ENCODE measurements around the gene TMPRSS9.

Gene TMPRSS9

DNA sequence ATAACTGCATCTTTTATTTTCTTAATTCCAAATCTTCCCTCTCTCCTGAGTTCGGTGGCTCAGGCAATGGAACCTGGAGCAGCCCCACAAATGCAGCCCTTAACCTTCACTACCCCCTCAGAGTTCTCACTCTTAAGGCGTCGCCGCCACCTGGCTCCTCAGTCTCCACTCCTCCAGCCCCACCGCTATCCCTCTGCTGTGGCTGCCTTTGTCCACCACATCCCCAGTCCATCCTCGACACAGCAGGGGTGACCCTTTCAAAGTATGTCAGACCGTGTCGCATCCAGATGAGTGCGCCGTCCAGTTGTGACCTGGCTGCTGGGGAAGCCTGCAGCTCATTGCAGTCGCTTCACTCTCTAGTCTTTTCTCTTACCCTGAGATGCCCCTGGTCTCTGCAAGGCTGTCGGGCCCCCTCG is 30.6 kb upstream of the TMPRSS9 start:
- H3K9me3 ChIP-seq (ENCODE audit: control insufficient read depth, insufficient read depth, low read length) = no peaks in the 10 kb centered on the region
- no peak overlapping the region for H3K27ac ChIP-seq (ENCODE audit: low read length)
- H3K4me3 ChIP-seq (ENCODE audit: low read length) = no peak overlapping the region; the same call in 1 of the 2 replicates
- WGBS (ENCODE audit: insufficient coverage, insufficient read length) = no CpG with 5 or more reads among the region's 13 CpGs
- H3K4me1 ChIP-seq (ENCODE audit: control insufficient read depth, insufficient read depth, low read length) = peaks cover 7% of the 10 kb centered on the region
- DNase-seq (ENCODE audit: low read depth, low spot score) = no peak
- H3K27me3 ChIP-seq (ENCODE audit: control insufficient read depth, insufficient read depth, low read length) = no peaks in the 10 kb centered on the region
- H3K36me3 ChIP-seq (ENCODE audit: control insufficient read depth, insufficient read depth, low read length) = peaks cover 12% of the 10 kb centered on the region; the same call in 1 of the 2 replicates

DNA sequence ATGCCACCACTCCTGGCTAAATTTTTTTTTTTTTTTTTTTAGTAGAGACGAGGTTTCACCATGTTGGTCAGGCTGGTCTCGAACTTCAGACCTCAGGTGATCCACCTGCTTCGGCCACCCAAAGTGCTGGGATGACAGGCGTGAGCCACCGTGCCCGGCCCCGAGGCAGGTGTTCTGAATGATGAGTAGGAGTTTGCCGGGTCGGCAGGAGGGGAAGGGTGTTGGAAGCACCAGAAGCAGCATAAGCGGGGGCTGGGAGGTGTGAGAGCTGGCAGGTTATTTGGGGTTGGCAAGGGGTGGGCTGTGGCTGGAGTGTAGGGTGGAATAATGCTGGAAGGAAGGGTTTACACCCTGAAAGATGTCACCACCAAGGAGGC is 29.8 kb upstream of the TMPRSS9 start:
- no CpG with 5 or more reads among the region's 10 CpGs for WGBS (ENCODE audit: insufficient coverage, insufficient read length)

DNA sequence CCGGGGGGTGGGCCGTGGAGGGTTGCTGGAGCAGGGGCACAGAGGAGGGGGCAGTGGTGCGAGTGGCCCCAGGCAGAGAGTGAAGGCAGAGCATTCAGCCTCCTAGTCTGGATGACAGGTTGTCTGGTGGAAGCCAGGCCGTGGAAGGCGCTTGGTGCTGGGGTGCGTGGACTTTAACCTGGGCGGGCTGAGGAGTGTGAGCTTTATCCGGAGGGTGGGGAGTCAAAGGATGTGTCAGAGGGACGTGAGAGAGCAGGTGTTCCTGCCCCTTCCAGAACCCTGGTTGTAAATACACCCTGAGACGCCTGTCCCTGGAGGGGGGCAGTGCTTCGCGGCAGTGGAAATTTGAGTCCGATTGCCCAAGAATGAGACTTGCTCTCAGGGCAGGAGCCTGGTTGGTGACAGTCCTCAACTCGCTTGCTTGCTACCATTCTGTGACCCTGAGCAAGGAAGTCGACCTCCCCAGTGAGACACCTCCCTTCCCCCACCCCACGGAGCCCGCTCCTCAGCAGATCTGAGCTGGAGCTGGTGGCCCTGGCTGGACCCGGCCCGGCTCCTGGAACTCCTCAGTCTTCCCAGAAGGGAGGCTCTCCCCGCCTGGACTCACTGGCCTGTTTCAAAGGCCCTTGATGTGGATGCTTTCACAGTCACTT is 29.3 kb upstream of the TMPRSS9 start:
- WGBS (ENCODE audit: insufficient coverage, insufficient read length) = no CpG with 5 or more reads among the region's 20 CpGs
- H3K36me3 ChIP-seq (ENCODE audit: control insufficient read depth, insufficient read depth, low read length) = 0 out of 2 replicates have a peak, but pooled peaks cover 2% of the 10 kb centered on the region
- no peaks in the 10 kb centered on the region for H3K9me3 ChIP-seq (ENCODE audit: control insufficient read depth, insufficient read depth, low read length)
- peaks cover 7% of the 10 kb centered on the region for H3K4me1 ChIP-seq (ENCODE audit: control insufficient read depth, insufficient read depth, low read length)
- no peak overlapping the region for H3K27ac ChIP-seq (ENCODE audit: low read length)
- H3K4me3 ChIP-seq (ENCODE audit: low read length) = no peak overlapping the region
- no peaks in the 10 kb centered on the region for H3K27me3 ChIP-seq (ENCODE audit: control insufficient read depth, insufficient read depth, low read length)
- no peak for DNase-seq (ENCODE audit: low read depth, low spot score)

More for the DNA sequence above, 29.8 kb upstream of the TMPRSS9 start:
- H3K9me3 ChIP-seq (ENCODE audit: control insufficient read depth, insufficient read depth, low read length) = no peaks in the 10 kb centered on the region
- H3K4me1 ChIP-seq (ENCODE audit: control insufficient read depth, insufficient read depth, low read length) = peaks cover 7% of the 10 kb centered on the region
- no peak for DNase-seq (ENCODE audit: low read depth, low spot score)
- H3K27ac ChIP-seq (ENCODE audit: low read length) = no peak overlapping the region
- H3K27me3 ChIP-seq (ENCODE audit: control insufficient read depth, insufficient read depth, low read length) = no peaks in the 10 kb centered on the region
- peaks cover 6% of the 10 kb centered on the region; the same call in 1 of the 2 replicates for H3K36me3 ChIP-seq (ENCODE audit: control insufficient read depth, insufficient read depth, low read length)
- no peak overlapping the region for H3K4me3 ChIP-seq (ENCODE audit: low read length)

DNA sequence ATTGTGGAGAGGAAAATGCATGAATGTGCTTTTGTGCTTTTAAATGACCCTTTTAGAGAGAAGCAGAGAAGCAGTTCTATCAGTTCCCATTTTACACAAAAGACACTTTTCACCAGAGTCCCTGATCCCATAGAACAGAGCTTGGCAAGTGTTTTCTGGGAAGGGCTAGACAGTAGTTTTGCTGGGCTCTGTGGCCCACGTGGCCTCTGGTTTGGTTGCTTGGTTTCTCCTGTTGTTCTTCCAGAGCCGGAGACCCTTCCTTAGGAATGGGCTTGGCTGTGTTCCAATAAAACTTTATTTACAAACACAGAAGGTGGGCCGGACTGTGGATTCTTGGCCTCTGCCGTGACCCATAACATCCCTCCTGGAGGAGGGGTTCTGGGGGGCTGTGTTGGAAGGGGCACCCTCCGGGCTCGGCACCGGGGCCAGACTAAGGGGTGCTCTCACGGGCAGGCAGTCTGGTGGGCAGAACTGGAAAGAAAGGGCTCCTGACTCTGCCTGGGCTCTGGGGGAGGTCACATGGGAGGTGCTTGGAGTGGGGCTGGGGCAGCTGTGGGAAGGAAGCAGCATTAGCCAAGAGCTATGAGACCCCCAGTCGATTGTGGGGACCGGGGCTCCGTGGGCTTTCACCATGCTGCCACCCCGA is 28.3 kb upstream of the TMPRSS9 start:
- Histone ChIP-seq H3K36me3 (ENCODE audit: control insufficient read depth, insufficient read depth, low read length) (peaks cover 4% of the 10 kb centered on the region; the same call in 1 of the 2 replicates), H3K4me1 (ENCODE audit: control insufficient read depth, insufficient read depth, low read length) (peaks cover 11% of the 10 kb centered on the region), H3K27ac (ENCODE audit: low read length) (no peak overlapping the region), H3K4me3 (ENCODE audit: low read length) (no peak overlapping the region), H3K27me3 (ENCODE audit: control insufficient read depth, insufficient read depth, low read length) (no peaks in the 10 kb centered on the region), H3K9me3 (ENCODE audit: control insufficient read depth, insufficient read depth, low read length) (no peaks in the 10 kb centered on the region)
- no peak for DNase-seq (ENCODE audit: low read depth, low spot score)
- no CpG with 5 or more reads among the region's 12 CpGs for WGBS (ENCODE audit: insufficient coverage, insufficient read length)

DNA sequence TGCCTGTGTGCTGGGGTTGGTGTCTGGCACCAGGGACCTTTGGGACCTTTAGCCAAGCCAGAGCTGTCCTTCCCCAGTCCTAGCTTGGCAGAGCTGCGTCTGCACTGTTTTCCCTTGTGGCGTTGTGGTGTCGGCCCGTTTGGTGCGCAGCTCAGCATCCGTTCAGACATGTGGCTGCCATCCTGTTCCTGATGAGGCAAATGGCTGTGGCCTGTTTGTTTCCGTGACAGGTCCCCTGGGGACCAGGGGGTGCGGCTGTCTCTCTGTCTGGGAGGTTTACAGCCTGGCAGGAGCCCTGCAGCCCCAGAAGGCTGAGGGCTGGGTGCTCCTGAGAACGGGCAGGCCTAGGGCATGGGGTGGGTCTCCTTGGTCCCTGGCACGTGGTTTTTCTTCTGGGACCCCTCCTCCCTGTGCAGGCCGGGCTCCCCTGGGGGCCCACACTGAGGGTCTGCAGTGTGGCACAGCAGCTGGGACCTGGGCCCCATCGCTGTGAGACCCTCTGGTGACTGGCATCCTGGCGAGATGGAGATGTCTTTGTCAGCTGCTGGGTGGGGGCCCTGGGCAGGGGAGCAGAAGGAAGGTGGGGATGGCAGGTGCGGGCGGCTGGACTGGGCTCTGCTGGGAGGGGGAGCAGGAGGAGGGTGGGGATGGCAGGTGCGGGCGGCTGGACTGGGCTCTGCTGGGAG is 27.6 kb upstream of the TMPRSS9 start:
- DNase-seq (ENCODE audit: low read depth, low spot score) = no peak
- no peaks in the 10 kb centered on the region for H3K9me3 ChIP-seq (ENCODE audit: control insufficient read depth, insufficient read depth, low read length)
- H3K27me3 ChIP-seq (ENCODE audit: control insufficient read depth, insufficient read depth, low read length) = no peaks in the 10 kb centered on the region
- WGBS (ENCODE audit: insufficient coverage, insufficient read length) = no CpG with 5 or more reads among the region's 17 CpGs
- H3K36me3 ChIP-seq (ENCODE audit: control insufficient read depth, insufficient read depth, low read length) = peaks cover 4% of the 10 kb centered on the region; the same call in 1 of the 2 replicates
- no peak overlapping the region for H3K27ac ChIP-seq (ENCODE audit: low read length)
- H3K4me1 ChIP-seq (ENCODE audit: control insufficient read depth, insufficient read depth, low read length) = peaks cover 10% of the 10 kb centered on the region
- no peak overlapping the region for H3K4me3 ChIP-seq (ENCODE audit: low read length)

DNA sequence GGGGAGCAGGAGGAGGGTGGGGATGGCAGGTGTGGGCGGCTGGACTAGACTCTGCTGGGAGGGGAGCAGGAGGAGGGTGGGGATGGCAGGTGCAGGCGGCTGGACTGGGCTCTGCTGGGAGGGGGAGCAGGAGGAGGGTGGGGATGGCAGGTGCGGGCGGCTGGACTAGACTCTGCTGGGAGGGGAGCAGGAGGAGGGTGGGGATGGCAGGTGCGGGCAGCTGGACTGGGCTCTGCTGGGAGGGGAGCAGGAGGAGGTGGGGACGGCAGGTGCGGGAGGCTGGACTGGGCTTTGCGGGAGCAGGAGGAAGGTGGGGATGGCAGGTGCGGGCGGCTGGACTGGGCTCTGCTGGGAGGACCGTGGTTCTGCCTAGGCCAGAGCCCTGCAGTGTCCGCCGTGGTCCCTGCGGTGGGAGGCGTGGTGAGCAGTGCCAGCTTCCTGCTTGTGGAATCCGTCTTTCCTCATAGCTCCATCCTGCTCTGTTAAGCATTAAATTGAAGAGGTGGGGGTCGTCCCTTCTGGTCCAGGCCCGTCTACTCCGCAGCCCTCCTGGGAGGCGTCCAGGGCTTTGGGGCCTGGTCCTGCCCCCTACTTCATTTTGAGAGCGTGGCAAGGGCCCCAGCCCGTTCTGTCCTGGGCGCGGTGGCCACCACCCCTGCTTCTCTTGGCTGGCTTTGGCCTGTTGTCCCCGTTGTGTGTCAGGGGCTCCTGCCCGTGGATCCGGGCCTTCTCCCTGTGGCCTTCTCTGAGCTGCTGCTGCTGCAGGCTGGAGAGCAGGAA is 26.8 kb upstream of the TMPRSS9 start:
- Histone ChIP-seq H3K4me1 (ENCODE audit: control insufficient read depth, insufficient read depth, low read length) (peaks cover 9% of the 10 kb centered on the region), H3K27ac (ENCODE audit: low read length) (no peak overlapping the region), H3K4me3 (ENCODE audit: low read length) (no peak overlapping the region), H3K9me3 (ENCODE audit: control insufficient read depth, insufficient read depth, low read length) (no peaks in the 10 kb centered on the region), H3K27me3 (ENCODE audit: control insufficient read depth, insufficient read depth, low read length) (no peaks in the 10 kb centered on the region), H3K36me3 (ENCODE audit: control insufficient read depth, insufficient read depth, low read length) (peaks cover 4% of the 10 kb centered on the region; the same call in 1 of the 2 replicates)
- no peak for DNase-seq (ENCODE audit: low read depth, low spot score)
- no CpG with 5 or more reads among the region's 27 CpGs for WGBS (ENCODE audit: insufficient coverage, insufficient read length)

DNA sequence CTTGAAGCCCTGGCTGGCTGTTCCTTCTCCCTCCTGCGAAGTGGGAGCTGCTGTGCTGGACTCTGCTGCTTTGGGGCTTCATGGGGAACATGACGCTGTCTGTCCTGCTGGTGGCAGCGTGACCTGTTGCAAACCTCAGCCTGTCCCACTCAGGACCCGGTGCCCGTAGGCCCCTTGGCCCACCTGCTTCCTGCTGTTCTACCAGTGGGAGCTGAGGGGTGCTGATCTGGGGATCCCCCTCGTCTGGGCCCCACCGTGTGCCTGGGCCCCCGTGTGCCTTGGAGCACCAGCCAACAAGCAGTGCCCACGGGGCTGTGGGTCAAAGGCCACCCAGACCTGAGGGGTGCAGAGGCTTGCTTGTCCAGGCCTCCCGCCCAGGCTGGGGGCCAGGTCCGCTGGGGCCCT is 26.3 kb upstream of the TMPRSS9 start:
- H3K4me1 ChIP-seq (ENCODE audit: control insufficient read depth, insufficient read depth, low read length) = peaks cover 9% of the 10 kb centered on the region
- no peak for DNase-seq (ENCODE audit: low read depth, low spot score)
- H3K27ac ChIP-seq (ENCODE audit: low read length) = no peak overlapping the region
- H3K27me3 ChIP-seq (ENCODE audit: control insufficient read depth, insufficient read depth, low read length) = no peaks in the 10 kb centered on the region
- no CpG with 5 or more reads among the region's 11 CpGs for WGBS (ENCODE audit: insufficient coverage, insufficient read length)
- peaks cover 5% of the 10 kb centered on the region; the same call in 1 of the 2 replicates for H3K36me3 ChIP-seq (ENCODE audit: control insufficient read depth, insufficient read depth, low read length)
- no peaks in the 10 kb centered on the region for H3K9me3 ChIP-seq (ENCODE audit: control insufficient read depth, insufficient read depth, low read length)
- H3K4me3 ChIP-seq (ENCODE audit: low read length) = no peak overlapping the region

DNA sequence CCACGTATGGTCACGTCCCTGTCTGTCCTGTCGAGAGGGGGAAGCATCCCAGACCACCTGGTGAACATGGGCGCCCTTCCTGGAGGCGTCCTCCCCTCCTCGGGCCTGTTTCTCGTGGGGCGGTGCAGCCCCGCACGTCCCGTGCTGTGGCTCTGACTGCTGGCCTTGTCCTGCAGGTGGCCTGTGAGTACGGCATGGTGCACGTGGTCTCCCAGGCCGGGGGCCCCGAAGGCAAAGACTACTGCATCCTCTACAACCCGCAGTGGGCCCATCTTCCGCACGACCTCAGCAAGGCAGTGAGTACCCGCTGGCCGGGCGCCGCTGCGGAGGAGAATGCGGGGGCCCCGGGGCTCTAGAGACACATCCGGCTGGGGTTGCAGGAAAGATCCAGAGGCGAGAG is 25.6 kb upstream of the TMPRSS9 start:
- peaks cover 9% of the 10 kb centered on the region for H3K4me1 ChIP-seq (ENCODE audit: control insufficient read depth, insufficient read depth, low read length)
- no peak overlapping the region for H3K4me3 ChIP-seq (ENCODE audit: low read length)
- H3K27ac ChIP-seq (ENCODE audit: low read length) = no peak overlapping the region
- H3K27me3 ChIP-seq (ENCODE audit: control insufficient read depth, insufficient read depth, low read length) = no peaks in the 10 kb centered on the region
- no peak for DNase-seq (ENCODE audit: low read depth, low spot score)
- peaks cover 9% of the 10 kb centered on the region; the same call in 1 of the 2 replicates for H3K36me3 ChIP-seq (ENCODE audit: control insufficient read depth, insufficient read depth, low read length)
- H3K9me3 ChIP-seq (ENCODE audit: control insufficient read depth, insufficient read depth, low read length) = no peaks in the 10 kb centered on the region
- WGBS (ENCODE audit: insufficient coverage, insufficient read length) = no CpG with 5 or more reads among the region's 27 CpGs

DNA sequence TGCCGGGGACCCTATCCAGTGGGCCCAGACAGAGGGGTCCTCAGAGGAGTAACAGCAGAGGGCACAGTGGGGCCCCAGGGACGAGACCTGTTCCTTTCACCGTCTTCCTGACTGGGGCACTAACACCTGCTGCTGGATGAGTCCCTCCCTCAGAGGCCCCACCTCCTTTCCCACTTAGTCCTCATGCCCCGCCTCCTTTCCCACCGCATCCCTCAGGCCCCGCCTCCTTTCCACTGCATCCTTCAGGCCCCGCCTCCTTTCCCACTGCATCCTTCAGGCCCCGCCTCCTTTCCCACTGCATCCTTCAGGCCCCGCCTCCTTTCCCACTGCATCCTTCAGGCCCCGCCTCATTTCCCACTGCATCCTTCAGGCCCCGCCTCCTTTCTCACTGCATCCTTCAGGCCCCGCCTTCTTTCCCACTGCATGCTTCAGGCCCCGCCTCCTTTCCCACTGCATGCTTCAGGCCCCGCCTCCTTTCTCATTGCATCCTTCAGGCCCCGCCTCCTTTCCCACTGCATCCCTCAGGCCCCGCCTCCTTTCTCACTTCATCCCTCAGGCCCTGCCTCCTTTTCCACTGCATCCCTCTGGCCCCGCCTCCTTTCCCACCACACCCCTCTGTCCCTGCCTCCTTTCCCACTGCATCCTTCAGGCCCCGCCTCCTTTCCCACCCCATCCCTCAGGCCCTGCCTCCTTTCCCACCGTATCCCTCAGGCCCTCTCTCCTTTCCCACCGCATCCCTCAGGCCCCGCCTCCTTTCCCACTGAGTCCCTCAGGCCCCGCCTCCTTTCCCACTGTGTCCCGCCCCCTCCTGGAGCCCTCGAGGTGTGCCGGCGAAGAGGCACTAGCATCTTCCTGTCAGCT is 24.8 kb upstream of the TMPRSS9 start:
- H3K36me3 ChIP-seq (ENCODE audit: control insufficient read depth, insufficient read depth, low read length) = peaks cover 15% of the 10 kb centered on the region; the same call in 1 of the 2 replicates
- WGBS (ENCODE audit: insufficient coverage, insufficient read length) = no CpG with 5 or more reads among the region's 26 CpGs
- no peak overlapping the region for H3K4me3 ChIP-seq (ENCODE audit: low read length)
- H3K4me1 ChIP-seq (ENCODE audit: control insufficient read depth, insufficient read depth, low read length) = peaks cover 9% of the 10 kb centered on the region
- DNase-seq (ENCODE audit: low read depth, low spot score) = no peak
- H3K27ac ChIP-seq (ENCODE audit: low read length) = no peak overlapping the region
- no peaks in the 10 kb centered on the region for H3K27me3 ChIP-seq (ENCODE audit: control insufficient read depth, insufficient read depth, low read length)
- no peaks in the 10 kb centered on the region for H3K9me3 ChIP-seq (ENCODE audit: control insufficient read depth, insufficient read depth, low read length)

All from iPS DF 6.9 (cell line).